HG03108 (cell line): Measurements from ENCODE around the gene DNER.

Experiments used
- ATAC-seq: cut with Tn5 transposase; IDR thresholded peaks from one replicate; pipeline ENCODE4 v1.9.1; 2021; ENCODE audit warnings: moderate library complexity; ENCODE audit not compliant: unreplicated experiment

Gene DNER

GRCh38 chr2:229672021-229672420 is 42.3 kb downstream of the DNER start:
- no peak for ATAC-seq

- ATAC-seq: no peak
Observed at GRCh38 chr2:229669841-229670240, 44.5 kb downstream of the DNER start.

GRCh38 chr2:229666811-229667210 is 47.5 kb downstream of the DNER start:
- no peak for ATAC-seq

- ATAC-seq: no peak
Observed at GRCh38 chr2:229665158-229665557, 49.2 kb downstream of the DNER start.

- no peak for ATAC-seq
Observed at GRCh38 chr2:229661478-229661877, 52.9 kb downstream of the DNER start.

GRCh38 chr2:229660951-229661350 is 53.4 kb downstream of the DNER start:
- ATAC-seq: no peak

- ATAC-seq: no peak
Observed at GRCh38 chr2:229660391-229660790, 54.0 kb downstream of the DNER start.

- ATAC-seq: no peak
Observed at GRCh38 chr2:229658004-229658403, 56.4 kb downstream of the DNER start.

GRCh38 chr2:229654437-229654836 is 59.9 kb downstream of the DNER start:
- ATAC-seq: no peak

GRCh38 chr2:229653531-229653930 is 60.8 kb downstream of the DNER start:
- ATAC-seq: no peak

GRCh38 chr2:229652796-229653195 is 61.6 kb downstream of the DNER start:
- ATAC-seq: no peak

GRCh38 chr2:229650901-229651300 is 63.5 kb downstream of the DNER start:
- ATAC-seq: no peak

- ATAC-seq: no peak
Observed at GRCh38 chr2:229650059-229650458, 64.3 kb downstream of the DNER start.

GRCh38 chr2:229646186-229646723 is 68.1 kb downstream of the DNER start:
- no peak for ATAC-seq

- no peak for ATAC-seq
Observed at GRCh38 chr2:229642371-229642770, 72.0 kb downstream of the DNER start.

- ATAC-seq: no peak
Observed at GRCh38 chr2:229641676-229642075, 72.7 kb downstream of the DNER start.

GRCh38 chr2:229640636-229641035 is 73.7 kb downstream of the DNER start:
- ATAC-seq: no peak

GRCh38 chr2:229636571-229636970 is 77.8 kb downstream of the DNER start:
- ATAC-seq: no peak

GRCh38 chr2:229635371-229635680 is 79.0 kb downstream of the DNER start:
- ATAC-seq: no peak

- no peak for ATAC-seq
Observed at GRCh38 chr2:229634601-229635370, 79.6 kb downstream of the DNER start.

GRCh38 chr2:229633556-229633955 is 80.8 kb downstream of the DNER start:
- ATAC-seq: no peak

GRCh38 chr2:229629039-229629438 is 85.3 kb downstream of the DNER start:
- no peak for ATAC-seq

- ATAC-seq: no peak
Observed at GRCh38 chr2:229627728-229628127, 86.6 kb downstream of the DNER start.
